ENCODE results near the gene RNF220. TPM values are rescaled to one million over a fixed set of nuclear protein-coding genes. Genes with fewer than 3 reads are reported as not detected.
"Not testable (repeated sequence)": the region's sequence is repeated elsewhere in the genome, so short reads cannot be mapped to it uniquely, and the experiment has no call there.

RNF220 gene
- total RNA-seq, 1 experiment from 2014 or later: 66.6 TPM

DNA sequence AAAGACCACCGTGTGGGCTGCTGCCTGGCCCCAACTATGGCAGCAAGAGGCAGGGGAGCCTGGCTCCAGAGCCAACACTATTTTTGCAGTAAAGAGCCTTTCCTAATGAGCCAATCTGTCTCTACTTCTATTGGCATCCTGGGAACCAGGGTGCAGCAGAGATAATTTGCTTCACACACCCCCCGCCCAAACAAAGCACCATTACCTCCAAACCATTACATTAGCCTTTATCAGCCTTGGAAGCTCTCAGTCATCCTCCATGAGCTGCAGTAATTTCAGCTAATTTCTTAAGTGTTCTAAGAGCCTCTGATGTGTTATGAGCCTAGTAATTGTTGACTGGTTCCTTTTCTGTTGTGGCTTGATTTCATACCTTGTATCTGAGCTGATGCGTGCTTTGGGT lies 291.0 kb downstream of the RNF220 start:
- TF ChIP-seq EZH2 (IDR thresholded peaks at IDR 0.05; ENCODE audit: low read length, unreplicated experiment): no peak
- TF ChIP-seq EZH2phosphoT487 (IDR thresholded peaks at IDR 0.05; ENCODE audit: borderline replicate concordance, low read length): no peak
- TF ChIP-seq, protein P1, sequence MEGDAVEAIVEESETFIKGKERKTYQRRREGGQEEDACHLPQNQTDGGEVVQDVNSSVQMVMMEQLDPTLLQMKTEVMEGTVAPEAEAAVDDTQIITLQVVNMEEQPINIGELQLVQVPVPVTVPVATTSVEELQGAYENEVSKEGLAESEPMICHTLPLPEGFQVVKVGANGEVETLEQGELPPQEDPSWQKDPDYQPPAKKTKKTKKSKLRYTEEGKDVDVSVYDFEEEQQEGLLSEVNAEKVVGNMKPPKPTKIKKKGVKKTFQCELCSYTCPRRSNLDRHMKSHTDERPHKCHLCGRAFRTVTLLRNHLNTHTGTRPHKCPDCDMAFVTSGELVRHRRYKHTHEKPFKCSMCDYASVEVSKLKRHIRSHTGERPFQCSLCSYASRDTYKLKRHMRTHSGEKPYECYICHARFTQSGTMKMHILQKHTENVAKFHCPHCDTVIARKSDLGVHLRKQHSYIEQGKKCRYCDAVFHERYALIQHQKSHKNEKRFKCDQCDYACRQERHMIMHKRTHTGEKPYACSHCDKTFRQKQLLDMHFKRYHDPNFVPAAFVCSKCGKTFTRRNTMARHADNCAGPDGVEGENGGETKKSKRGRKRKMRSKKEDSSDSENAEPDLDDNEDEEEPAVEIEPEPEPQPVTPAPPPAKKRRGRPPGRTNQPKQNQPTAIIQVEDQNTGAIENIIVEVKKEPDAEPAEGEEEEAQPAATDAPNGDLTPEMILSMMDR (conservative IDR thresholded peaks at IDR 0.05; ENCODE audit: low read depth, low read length): no peak
- POLR2A ChIA-PET (ENCODE audit: unreplicated experiment): no interaction called here
- H3K27ac ChIP-seq (ENCODE audit: low read length): no peak overlapping the region
- CTCF ChIA-PET: no interaction called here
- no peaks in the 10 kb centered on the region for H3K79me2 ChIP-seq (ENCODE audit: low read length)
- BruUV-seq (replicated peaks): no TSS peak
- H3K9me2 ChIP-seq (replicated peaks; ENCODE audit: low read length): no peaks in the 10 kb centered on the region
- H4K20me1 ChIP-seq (ENCODE audit: low read length): no peaks in the 10 kb centered on the region
- ATAC-seq (no peak), DNase-seq (no peak)
- H3K4me1 ChIP-seq (ENCODE audit: insufficient read depth, low read length): peaks cover 13% of the 10 kb centered on the region
- H3K36me3 ChIP-seq (ENCODE audit: low read depth, low read length): no peaks in the 10 kb centered on the region
- no peak overlapping the region for H3K4me2 ChIP-seq (ENCODE audit: low read length)
- no peak overlapping the region for H2AFZ ChIP-seq (ENCODE audit: low read length)
- intact Hi-C loops (cut with micrococcal nuclease): no loop called here
- no peaks in the 10 kb centered on the region for H3K27me3 ChIP-seq (ENCODE audit: low read length)
- H3K9ac ChIP-seq (ENCODE audit: low read length): no peak overlapping the region
- no peak overlapping the region for H3K4me3 ChIP-seq (ENCODE audit: low read length)
- no peaks in the 10 kb centered on the region for H3K9me3 ChIP-seq (ENCODE audit: low read length)
- H3F3A ChIP-seq (ENCODE audit: low read length, unreplicated experiment): no peaks in the 10 kb centered on the region

- no peak overlapping the region for H3K9ac ChIP-seq (ENCODE audit: low read length)
- no peaks in the 10 kb centered on the region for H3F3A ChIP-seq (ENCODE audit: low read length, unreplicated experiment)
- intact Hi-C loops (cut with micrococcal nuclease): no loop called here
- H3K27me3 ChIP-seq (ENCODE audit: low read length): no peaks in the 10 kb centered on the region
- BruUV-seq (replicated peaks): no TSS peak
- H3K9me2 ChIP-seq (replicated peaks; ENCODE audit: low read length): no peaks in the 10 kb centered on the region
- H3K9me3 ChIP-seq (ENCODE audit: low read length): no peaks in the 10 kb centered on the region
- TF ChIP-seq, protein P1 (conservative IDR thresholded peaks at IDR 0.05; ENCODE audit: low read depth, low read length): no peak
- DNase-seq: no peak
- peaks cover 16% of the 10 kb centered on the region for H3K4me1 ChIP-seq (ENCODE audit: insufficient read depth, low read length)
- ChIA-PET POLR2A (ENCODE audit: unreplicated experiment) (no interaction called here), CTCF (no interaction called here)
- no peak overlapping the region for H3K4me2 ChIP-seq (ENCODE audit: low read length)
- no peak overlapping the region for H2AFZ ChIP-seq (ENCODE audit: low read length)
- no peaks in the 10 kb centered on the region for H4K20me1 ChIP-seq (ENCODE audit: low read length)
- no peak overlapping the region for H3K4me3 ChIP-seq (ENCODE audit: low read length)
- no peaks in the 10 kb centered on the region for H3K79me2 ChIP-seq (ENCODE audit: low read length)
- no peak for ATAC-seq
- no peak overlapping the region for H3K27ac ChIP-seq (ENCODE audit: low read length)
- no peaks in the 10 kb centered on the region for H3K36me3 ChIP-seq (ENCODE audit: low read depth, low read length)
Observed at GRCh38 chr1:44696789-44697345, 291.8 kb downstream of the RNF220 start.

DNA sequence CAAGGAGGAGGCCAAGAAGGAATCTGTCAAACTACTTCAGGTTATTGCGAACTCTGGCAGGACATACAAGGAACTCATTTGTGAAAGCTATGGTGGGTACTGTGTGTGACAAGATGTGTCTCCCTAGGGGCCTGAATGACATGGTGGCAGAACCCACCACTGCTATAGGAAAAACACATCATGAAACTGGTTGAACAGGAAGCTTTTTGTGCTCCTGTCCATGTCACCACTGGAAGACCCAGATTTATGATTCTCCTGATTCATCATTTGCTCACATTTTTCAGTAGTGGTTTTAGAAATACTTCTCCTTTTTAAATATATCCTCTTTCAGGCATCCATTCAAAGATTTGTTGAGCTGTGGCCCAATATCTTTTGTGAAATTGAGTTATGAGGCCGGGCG lies 293.1 kb downstream of the RNF220 start:
- Histone ChIP-seq H3K4me1 (ENCODE audit: insufficient read depth, low read length) (peaks cover 19% of the 10 kb centered on the region), H3K79me2 (ENCODE audit: low read length) (no peaks in the 10 kb centered on the region), H3K9ac (ENCODE audit: low read length) (no peak overlapping the region), H3K9me2 (replicated peaks; ENCODE audit: low read length) (no peaks in the 10 kb centered on the region), H3K4me3 (ENCODE audit: low read length) (no peak overlapping the region), H3K36me3 (ENCODE audit: low read depth, low read length) (no peaks in the 10 kb centered on the region), H4K20me1 (ENCODE audit: low read length) (no peaks in the 10 kb centered on the region), H3K4me2 (ENCODE audit: low read length) (no peak overlapping the region), H3K9me3 (ENCODE audit: low read length) (no peaks in the 10 kb centered on the region), H3K27me3 (ENCODE audit: low read length) (no peaks in the 10 kb centered on the region), H3F3A (ENCODE audit: low read length, unreplicated experiment) (no peaks in the 10 kb centered on the region), H3K27ac (ENCODE audit: low read length) (0 out of 2 replicates have a peak overlapping the region, but pooled peaks have one; percentile 10), H2AFZ (ENCODE audit: low read length) (no peak overlapping the region)
- TF ChIP-seq EZH2phosphoT487 (IDR thresholded peaks at IDR 0.05; ENCODE audit: borderline replicate concordance, low read length) (no peak), EZH2 (IDR thresholded peaks at IDR 0.05; ENCODE audit: low read length, unreplicated experiment) (no peak)
- TF ChIP-seq, protein P1 (conservative IDR thresholded peaks at IDR 0.05; ENCODE audit: low read depth, low read length): no peak
- BruUV-seq (replicated peaks): no TSS peak
- intact Hi-C loops (cut with micrococcal nuclease): no loop called here
- ChIA-PET POLR2A (ENCODE audit: unreplicated experiment) (no interaction called here), CTCF (no interaction called here)
- peak; percentile 56 for DNase-seq
- no peak for ATAC-seq

GRCh38 chr1:44699375-44699774 lies 294.3 kb downstream of the RNF220 start:
- H3F3A ChIP-seq (ENCODE audit: low read length, unreplicated experiment); BruUV-seq (replicated peaks); CTCF ChIA-PET; H3K4me3 ChIP-seq (ENCODE audit: low read length); H3K36me3 ChIP-seq (ENCODE audit: low read depth, low read length); H3K9ac ChIP-seq (ENCODE audit: low read length); H3K9me2 ChIP-seq (replicated peaks; ENCODE audit: low read length); DNase-seq; intact Hi-C loops (cut with micrococcal nuclease); H3K27me3 ChIP-seq (ENCODE audit: low read length); H4K20me1 ChIP-seq (ENCODE audit: low read length); H3K9me3 ChIP-seq (ENCODE audit: low read length); H2AFZ ChIP-seq (ENCODE audit: low read length); POLR2A ChIA-PET (ENCODE audit: unreplicated experiment); H3K4me2 ChIP-seq (ENCODE audit: low read length); ATAC-seq; H3K79me2 ChIP-seq (ENCODE audit: low read length); H3K27ac ChIP-seq (ENCODE audit: low read length): not testable (repeated sequence)
- peaks cover 22% of the 10 kb centered on the region for H3K4me1 ChIP-seq (ENCODE audit: insufficient read depth, low read length)
